ENCODE data around the gene PCP2. TPM values are rescaled to one million over a fixed set of nuclear protein-coding genes. Genes with fewer than 3 reads are reported as not detected.

Gene PCP2
- polyA plus RNA-seq, 2 of the 4 experiments (the other 2 are of a cell fraction): 0.19 TPM; not detected in 1

DNA sequence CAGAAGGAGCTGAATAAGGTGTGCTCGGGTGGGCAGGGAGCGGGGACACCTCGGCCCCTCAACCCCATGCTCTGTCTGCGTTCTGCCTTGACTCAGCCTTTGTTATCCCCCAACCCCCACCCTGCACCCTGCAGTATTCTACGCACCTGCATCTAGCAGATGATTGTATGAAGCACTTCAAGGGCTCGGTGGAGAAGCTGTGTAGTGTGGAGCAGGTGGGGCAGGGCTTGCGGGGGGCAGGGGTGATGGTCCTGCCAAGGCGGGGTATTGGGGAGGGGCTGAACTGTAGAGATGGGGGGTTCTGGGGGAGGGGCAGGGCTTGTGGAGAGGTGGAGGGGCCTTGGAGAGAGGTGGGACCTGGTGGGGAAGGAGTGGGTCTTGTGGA is 9.5 kb upstream of the PCP2 start:
- 100% methylated on average over 4 of the region's 8 CpGs for WGBS (ENCODE audit: missing lambda C conversion rate)
- CTCF ChIA-PET: interaction anchor here (1.7 to 1.9 kb wide), 3 partner anchors 8 to 36 kb away, joined by 3 to 9 read pairs (median 5); no protein-coding TSS in a partner anchor
- FAIRE-seq: no peak

DNA sequence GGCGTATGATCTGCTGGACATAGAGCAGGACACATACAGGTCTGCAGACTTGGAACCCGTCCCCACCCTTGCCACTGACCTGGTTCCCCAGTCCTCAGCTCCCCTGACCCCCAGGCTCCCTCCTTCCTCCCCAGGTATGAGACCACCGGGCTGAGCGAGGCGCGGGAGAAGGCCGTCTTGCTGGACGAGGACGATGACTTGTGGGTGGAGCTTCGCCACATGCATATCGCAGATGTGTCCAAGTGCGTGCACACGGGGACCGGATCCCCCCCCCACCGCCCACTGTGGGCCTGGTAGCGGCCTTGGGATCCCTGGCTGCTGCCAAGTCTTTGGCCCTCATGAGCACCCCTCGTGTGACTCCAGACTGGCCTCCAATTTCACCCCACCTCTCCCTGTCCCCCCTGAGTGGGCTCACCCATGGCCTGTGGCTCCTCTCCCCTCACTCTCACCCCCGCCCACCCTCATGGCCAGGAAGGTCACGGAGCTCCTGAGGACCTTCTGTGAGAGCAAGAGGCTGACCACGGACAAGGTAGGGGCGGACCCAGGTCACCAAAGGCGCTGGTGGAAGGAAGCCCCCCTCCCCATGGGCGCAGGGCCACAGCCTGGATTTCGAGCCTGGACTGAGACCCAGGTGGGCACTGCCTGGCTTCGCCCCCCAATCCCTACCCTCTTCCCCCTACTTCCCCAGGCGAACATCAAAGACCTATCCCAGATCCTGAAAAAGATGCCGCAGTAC is 8.9 kb upstream of the PCP2 start:
- DNase-seq (ENCODE audit: low read depth in 1 of 2, low spot score in 1 of 2): no peak
- no peaks in the 10 kb centered on the region for H3K9me3 ChIP-seq
- ChIA-PET POLR2A (no interaction called here), CTCF (interaction anchor here (0.9 to 1.9 kb wide), 4 partner anchors 9 to 37 kb away, joined by 3 to 9 read pairs (median 4); no protein-coding TSS in a partner anchor)
- no peak overlapping the region for H3K4me3 ChIP-seq
- no peak overlapping the region for H3K27ac ChIP-seq
- no peak overlapping the region for H3K4me2 ChIP-seq
- WGBS (ENCODE audit: missing lambda C conversion rate): 95% methylated on average over 23 of the region's 27 CpGs
- no peak for ATAC-seq
- H3K4me1 ChIP-seq: no peaks in the 10 kb centered on the region
- no peak for FAIRE-seq
- no peak for TF ChIP-seq SMC3 (IDR thresholded peaks at IDR 0.05)
- no peak for TF ChIP-seq CBX2 (IDR thresholded peaks at IDR 0.05; ENCODE audit: borderline replicate concordance, low read depth)
- no peak for TF ChIP-seq MAFK (IDR thresholded peaks at IDR 0.05; ENCODE audit: partially characterized antibody)
- no peak for TF ChIP-seq NFE2L2 (conservative IDR thresholded peaks at IDR 0.05; ENCODE audit: low read length)
- TF ChIP-seq, protein P1, sequence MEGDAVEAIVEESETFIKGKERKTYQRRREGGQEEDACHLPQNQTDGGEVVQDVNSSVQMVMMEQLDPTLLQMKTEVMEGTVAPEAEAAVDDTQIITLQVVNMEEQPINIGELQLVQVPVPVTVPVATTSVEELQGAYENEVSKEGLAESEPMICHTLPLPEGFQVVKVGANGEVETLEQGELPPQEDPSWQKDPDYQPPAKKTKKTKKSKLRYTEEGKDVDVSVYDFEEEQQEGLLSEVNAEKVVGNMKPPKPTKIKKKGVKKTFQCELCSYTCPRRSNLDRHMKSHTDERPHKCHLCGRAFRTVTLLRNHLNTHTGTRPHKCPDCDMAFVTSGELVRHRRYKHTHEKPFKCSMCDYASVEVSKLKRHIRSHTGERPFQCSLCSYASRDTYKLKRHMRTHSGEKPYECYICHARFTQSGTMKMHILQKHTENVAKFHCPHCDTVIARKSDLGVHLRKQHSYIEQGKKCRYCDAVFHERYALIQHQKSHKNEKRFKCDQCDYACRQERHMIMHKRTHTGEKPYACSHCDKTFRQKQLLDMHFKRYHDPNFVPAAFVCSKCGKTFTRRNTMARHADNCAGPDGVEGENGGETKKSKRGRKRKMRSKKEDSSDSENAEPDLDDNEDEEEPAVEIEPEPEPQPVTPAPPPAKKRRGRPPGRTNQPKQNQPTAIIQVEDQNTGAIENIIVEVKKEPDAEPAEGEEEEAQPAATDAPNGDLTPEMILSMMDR (IDR thresholded peaks at IDR 0.05): no peak
- TF ChIP-seq, protein P2, sequence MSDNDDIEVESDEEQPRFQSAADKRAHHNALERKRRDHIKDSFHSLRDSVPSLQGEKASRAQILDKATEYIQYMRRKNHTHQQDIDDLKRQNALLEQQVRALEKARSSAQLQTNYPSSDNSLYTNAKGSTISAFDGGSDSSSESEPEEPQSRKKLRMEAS (IDR thresholded peaks at IDR 0.05): no peak

More for the DNA sequence above, 9.5 kb upstream of the PCP2 start:
- no peak overlapping the region for H3K4me2 ChIP-seq
- no peak overlapping the region for H3K4me3 ChIP-seq
- no peak for DNase-seq (ENCODE audit: low read depth in 1 of 2, low spot score in 1 of 2)
- no peak overlapping the region for H3K27ac ChIP-seq
- POLR2A ChIA-PET: no interaction called here
- no peak for ATAC-seq
- no peak for TF ChIP-seq JUN (IDR thresholded peaks at IDR 0.05)
- TF ChIP-seq ZNF302 (CRISPR knock-in tag; IDR thresholded peaks at IDR 0.05): no peak
- no peak for TF ChIP-seq EHMT2 (IDR thresholded peaks at IDR 0.05; ENCODE audit: low read depth)
- TF ChIP-seq, protein P3, sequence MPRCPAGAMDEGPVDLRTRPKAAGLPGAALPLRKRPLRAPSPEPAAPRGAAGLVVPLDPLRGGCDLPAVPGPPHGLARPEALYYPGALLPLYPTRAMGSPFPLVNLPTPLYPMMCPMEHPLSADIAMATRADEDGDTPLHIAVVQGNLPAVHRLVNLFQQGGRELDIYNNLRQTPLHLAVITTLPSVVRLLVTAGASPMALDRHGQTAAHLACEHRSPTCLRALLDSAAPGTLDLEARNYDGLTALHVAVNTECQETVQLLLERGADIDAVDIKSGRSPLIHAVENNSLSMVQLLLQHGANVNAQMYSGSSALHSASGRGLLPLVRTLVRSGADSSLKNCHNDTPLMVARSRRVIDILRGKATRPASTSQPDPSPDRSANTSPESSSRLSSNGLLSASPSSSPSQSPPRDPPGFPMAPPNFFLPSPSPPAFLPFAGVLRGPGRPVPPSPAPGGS (IDR thresholded peaks at IDR 0.05): no peak
- no peak for TF ChIP-seq ZFP36 (IDR thresholded peaks at IDR 0.05; ENCODE audit: borderline replicate concordance, partially characterized antibody)
- TF ChIP-seq KDM5A (IDR thresholded peaks at IDR 0.05): no peak
- TF ChIP-seq CBX2 (IDR thresholded peaks at IDR 0.05; ENCODE audit: borderline replicate concordance, low read depth): no peak
- no peak for TF ChIP-seq POLR2AphosphoS2 (conservative IDR thresholded peaks at IDR 0.05; ENCODE audit: low read length)
- TF ChIP-seq RAD21 (conservative IDR thresholded peaks at IDR 0.05 in 1 of 2, IDR thresholded peaks at IDR 0.05 in 1 of 2): no peak
- TF ChIP-seq TFCP2L1 (CRISPR knock-in tag; IDR thresholded peaks at IDR 0.05): no peak
- no peaks in the 10 kb centered on the region for H3K9me3 ChIP-seq
- no peaks in the 10 kb centered on the region for H3K4me1 ChIP-seq

DNA sequence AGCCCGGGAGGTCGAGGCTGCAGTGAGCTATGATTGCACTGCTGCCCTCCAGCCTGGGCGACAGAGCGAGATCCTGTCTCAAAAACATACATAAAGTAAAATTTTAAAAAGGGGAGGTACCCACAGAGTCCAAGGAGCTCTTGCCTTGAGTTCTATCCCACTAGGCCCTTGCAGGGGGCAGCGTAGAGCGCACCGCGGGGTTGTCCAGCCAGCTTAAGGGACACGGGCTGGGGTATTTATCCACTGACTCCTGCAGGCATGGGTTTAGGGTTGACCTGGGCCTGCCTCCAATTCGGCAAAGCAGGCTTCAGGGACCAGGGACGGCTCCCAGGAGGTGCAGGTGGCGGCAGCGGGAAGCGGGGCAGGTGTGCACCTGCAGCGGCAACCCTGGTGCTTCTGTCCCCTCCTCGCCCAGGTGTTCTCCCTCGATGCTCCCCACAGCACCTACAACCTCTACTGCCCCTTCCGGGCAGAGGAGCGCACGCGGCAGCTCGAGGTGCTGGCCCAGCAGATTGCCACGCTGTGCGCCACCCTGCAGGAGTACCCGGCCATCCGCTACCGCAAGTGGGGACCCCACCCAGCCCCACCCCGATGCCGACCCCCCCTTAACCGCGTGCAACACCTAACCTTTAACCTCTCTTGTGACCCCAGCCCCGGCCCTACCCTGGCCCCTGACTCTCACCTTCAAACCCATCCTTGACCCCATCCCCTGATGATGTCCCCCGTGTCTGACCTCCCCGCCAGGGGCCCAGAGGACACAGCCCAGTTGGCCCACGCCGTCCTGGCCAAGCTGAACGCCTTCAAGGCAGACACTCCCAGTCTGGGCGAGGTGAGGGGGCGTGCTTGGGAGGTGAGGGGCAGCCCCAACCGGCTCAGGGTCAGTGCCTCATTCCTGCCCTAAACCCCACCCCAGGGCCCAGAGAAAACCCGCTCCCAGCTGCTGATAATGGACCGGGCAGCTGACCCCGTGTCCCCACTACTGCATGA is 8.1 kb upstream of the PCP2 start:
- H3K4me3 ChIP-seq: no peak overlapping the region
- H3K27ac ChIP-seq: no peak overlapping the region
- peak in 1 of 2 experiments; percentile 26 for DNase-seq (ENCODE audit: low read depth in 1 of 2, low spot score in 1 of 2)
- 0 out of 6 replicates have a peak, but pooled peaks of 1 of the 2 experiments have one; percentile 9 for ATAC-seq
- no peak for FAIRE-seq
- no peak overlapping the region for H3K4me2 ChIP-seq
- CTCF ChIA-PET: interaction anchor here (0.6 to 1.9 kb wide), 5 partner anchors 10 to 73 kb away, joined by 3 to 9 read pairs (median 5); no protein-coding TSS in a partner anchor
- POLR2A ChIA-PET: no interaction called here
- no peaks in the 10 kb centered on the region for H3K9me3 ChIP-seq
- no peaks in the 10 kb centered on the region for H3K4me1 ChIP-seq
- no peak for TF ChIP-seq FOSL2 (IDR thresholded peaks at IDR 0.05)
- no peak for TF ChIP-seq FOSL2 (CRISPR knock-in tag; IDR thresholded peaks at IDR 0.05)
- TF ChIP-seq SREBF2 (IDR thresholded peaks at IDR 0.05): no peak
- TF ChIP-seq RARB (CRISPR knock-in tag; IDR thresholded peaks at IDR 0.05): no peak
- TF ChIP-seq HOXB5 (CRISPR knock-in tag; IDR thresholded peaks at IDR 0.05): no peak
- no peak for TF ChIP-seq NR3C1 (IDR thresholded peaks at IDR 0.05)
- TF ChIP-seq NPAS2 (CRISPR knock-in tag; IDR thresholded peaks at IDR 0.05; ENCODE audit: borderline replicate concordance): no peak
- no peak for TF ChIP-seq RFX5 (IDR thresholded peaks at IDR 0.05)
- no peak for TF ChIP-seq KDM5A (IDR thresholded peaks at IDR 0.05)
- no peak for TF ChIP-seq HOXB13 (CRISPR knock-in tag; IDR thresholded peaks at IDR 0.05; ENCODE audit: low read depth)
- 88% methylated on average over 29 of the region's 43 CpGs for WGBS (ENCODE audit: missing lambda C conversion rate)

Data from A549 (cell line).